Measurements from ENCODE around the gene MYEOV. TPM values are rescaled to one million over a fixed set of nuclear protein-coding genes. Genes with fewer than 3 reads are reported as not detected.
A peak's percentile ranks its signal among the peaks of the same experiment; 100 is the strongest.

Gene MYEOV
- total and polyA plus RNA-seq, 4 experiments from 2014 or later = not detected

GRCh38 chr11:69299023-69299461, 5.1 kb downstream of the MYEOV start:
- Mint-ChIP-seq H3K36me3 (no peaks in the 10 kb centered on the region), H3K4me3 (peak overlapping the region in 5 of 8 donors; percentile 17 to 90 (median 84)), H3K9me3 (peaks cover 0 to 3% (median 0%) of the 10 kb centered on the region in 8 donors), H3K4me1 (peaks cover 43 to 67% (median 53%) of the 10 kb centered on the region in 4 donors), H3K27ac (peak overlapping the region in 5 of 7 donors; percentile 35 to 97 (median 95)), H3K27me3 (no peaks in the 10 kb centered on the region)
- Histone ChIP-seq H3K27me3 (ENCODE audit: insufficient read depth, low read length) (no peaks in the 10 kb centered on the region), H3K27ac (ENCODE audit: low read depth, low read length) (peak overlapping the region; percentile 36), H3K4me1 (ENCODE audit: insufficient read depth, low read length) (peaks cover 55% of the 10 kb centered on the region), H3K4me3 (ENCODE audit: low read length in 2 of 2) (no peak overlapping the region), H3K36me3 (ENCODE audit: insufficient read depth, low read length) (no peaks in the 10 kb centered on the region), H3K9me3 (ENCODE audit: control insufficient read depth in 1 of 2, low read length in 2 of 2) (no peaks in the 10 kb centered on the region)
- ChIA-PET POLR2A (ENCODE audit: partially characterized antibody) (interaction anchor here (0.9 to 2.3 kb wide), 2 partner anchors 10 to 13 kb away, joined by 3 to 11 read pairs; no protein-coding TSS in a partner anchor), CTCF (ENCODE audit: partially characterized antibody) (no interaction called here)
- DNase-seq = no peak
- intact Hi-C loops (cut with micrococcal nuclease) = no loop called here

DNA sequence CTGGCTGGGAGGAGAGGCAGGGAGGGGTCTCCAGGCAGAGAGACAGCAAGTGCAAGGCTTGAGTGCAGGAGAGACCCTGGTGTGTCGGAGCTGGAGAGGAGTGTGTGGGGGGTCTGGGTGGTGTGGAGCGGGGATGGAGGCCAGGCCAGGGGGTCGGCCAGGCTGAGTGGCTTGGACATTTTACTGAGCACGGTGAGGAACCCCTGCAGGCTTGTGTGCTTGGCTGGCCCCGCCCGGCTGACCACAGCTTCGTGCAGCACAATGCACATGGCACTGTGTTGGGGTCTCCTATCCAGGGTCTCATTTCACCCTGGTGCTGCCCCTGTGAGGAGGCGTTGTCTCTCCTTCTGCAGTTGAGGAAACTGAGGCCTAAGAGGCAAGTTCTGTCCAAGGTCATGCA, 5.6 kb downstream of the MYEOV start:
- Mint-ChIP-seq H3K9me3 (peaks cover 0 to 3% (median 0%) of the 10 kb centered on the region in 8 donors), H3K36me3 (no peaks in the 10 kb centered on the region), H3K4me3 (peak overlapping the region in 1 of 8 donors; percentile 16), H3K27ac (peak overlapping the region in 4 of 7 donors; percentile 48 to 78 (median 50)), H3K27me3 (no peaks in the 10 kb centered on the region), H3K4me1 (peaks cover 40 to 67% (median 50%) of the 10 kb centered on the region in 4 donors)
- Histone ChIP-seq H3K27me3 (ENCODE audit: insufficient read depth, low read length) (no peaks in the 10 kb centered on the region), H3K4me3 (ENCODE audit: low read length in 2 of 2) (no peak overlapping the region), H3K9me3 (ENCODE audit: control insufficient read depth in 1 of 2, low read length in 2 of 2) (no peaks in the 10 kb centered on the region), H3K36me3 (ENCODE audit: insufficient read depth, low read length) (no peaks in the 10 kb centered on the region), H3K27ac (ENCODE audit: low read depth, low read length) (no peak overlapping the region), H3K4me1 (ENCODE audit: insufficient read depth, low read length) (peaks cover 51% of the 10 kb centered on the region)
- intact Hi-C loops (cut with micrococcal nuclease) = no loop called here
- CTCF ChIA-PET (ENCODE audit: partially characterized antibody) = no interaction called here
- no peak for DNase-seq
- POLR2A ChIA-PET (ENCODE audit: partially characterized antibody) = no interaction called here

GRCh38 chr11:69300120-69301060, 6.4 kb downstream of the MYEOV start:
- POLR2A ChIA-PET (ENCODE audit: partially characterized antibody) = no interaction called here
- peaks cover 36 to 62% (median 45%) of the 10 kb centered on the region in 4 donors for H3K4me1 Mint-ChIP-seq
- no peak overlapping the region for H3K4me3 ChIP-seq (ENCODE audit: low read length in 2 of 2)
- intact Hi-C loops (cut with micrococcal nuclease) = no loop called here
- H3K9me3 Mint-ChIP-seq = peaks cover 0 to 3% (median 0%) of the 10 kb centered on the region in 8 donors
- H3K4me3 Mint-ChIP-seq = peak overlapping the region in 1 of 8 donors; percentile 16
- H3K4me1 ChIP-seq (ENCODE audit: insufficient read depth, low read length) = peaks cover 46% of the 10 kb centered on the region
- no peaks in the 10 kb centered on the region for H3K27me3 Mint-ChIP-seq
- no peaks in the 10 kb centered on the region for H3K9me3 ChIP-seq (ENCODE audit: control insufficient read depth in 1 of 2, low read length in 2 of 2)
- H3K27ac Mint-ChIP-seq = peak overlapping the region; percentile 2 to 78 (median 15)
- no peaks in the 10 kb centered on the region for H3K36me3 ChIP-seq (ENCODE audit: insufficient read depth, low read length)
- no peak overlapping the region for H3K27ac ChIP-seq (ENCODE audit: low read depth, low read length)
- DNase-seq = no peak
- no peaks in the 10 kb centered on the region for H3K36me3 Mint-ChIP-seq
- CTCF ChIA-PET (ENCODE audit: partially characterized antibody) = no interaction called here
- no peaks in the 10 kb centered on the region for H3K27me3 ChIP-seq (ENCODE audit: insufficient read depth, low read length)

- Histone ChIP-seq H3K4me3 (ENCODE audit: low read length in 2 of 2) (no peak overlapping the region), H3K36me3 (ENCODE audit: insufficient read depth, low read length) (no peaks in the 10 kb centered on the region), H3K4me1 (ENCODE audit: insufficient read depth, low read length) (peaks cover 39% of the 10 kb centered on the region), H3K27me3 (ENCODE audit: insufficient read depth, low read length) (no peaks in the 10 kb centered on the region), H3K27ac (ENCODE audit: low read depth, low read length) (no peak overlapping the region), H3K9me3 (ENCODE audit: control insufficient read depth in 1 of 2, low read length in 2 of 2) (no peaks in the 10 kb centered on the region)
- Mint-ChIP-seq H3K27ac (peak overlapping the region in 5 of 7 donors; percentile 0 to 37 (median 15)), H3K4me3 (no peak overlapping the region), H3K27me3 (no peaks in the 10 kb centered on the region), H3K9me3 (peaks cover 0 to 3% (median 0%) of the 10 kb centered on the region in 8 donors), H3K4me1 (peaks cover 30 to 56% (median 40%) of the 10 kb centered on the region in 4 donors), H3K36me3 (no peaks in the 10 kb centered on the region)
- CTCF ChIA-PET (ENCODE audit: partially characterized antibody) = no interaction called here
- intact Hi-C loops (cut with micrococcal nuclease) = no loop called here
- no peak for DNase-seq
- POLR2A ChIA-PET (ENCODE audit: partially characterized antibody) = no interaction called here
Observed at GRCh38 chr11:69301081-69301454, 7.1 kb downstream of the MYEOV start.

- Mint-ChIP-seq H3K27ac (no peak overlapping the region), H3K4me1 (peaks cover 26 to 49% (median 33%) of the 10 kb centered on the region in 4 donors), H3K36me3 (no peaks in the 10 kb centered on the region), H3K4me3 (no peak overlapping the region), H3K9me3 (no peaks in the 10 kb centered on the region), H3K27me3 (no peaks in the 10 kb centered on the region)
- no peaks in the 10 kb centered on the region for H3K36me3 ChIP-seq (ENCODE audit: insufficient read depth, low read length)
- H3K27ac ChIP-seq (ENCODE audit: low read depth, low read length) = no peak overlapping the region
- H3K9me3 ChIP-seq (ENCODE audit: control insufficient read depth in 1 of 2, low read length in 2 of 2) = no peaks in the 10 kb centered on the region
- CTCF ChIA-PET (ENCODE audit: partially characterized antibody) = no interaction called here
- H3K4me3 ChIP-seq (ENCODE audit: low read length in 2 of 2) = no peak overlapping the region
- intact Hi-C loops (cut with micrococcal nuclease) = no loop called here
- POLR2A ChIA-PET (ENCODE audit: partially characterized antibody) = no interaction called here
- peak in 1 of 5 donors; percentile 14 for DNase-seq
- no peaks in the 10 kb centered on the region for H3K27me3 ChIP-seq (ENCODE audit: insufficient read depth, low read length)
- peaks cover 33% of the 10 kb centered on the region for H3K4me1 ChIP-seq (ENCODE audit: insufficient read depth, low read length)
Observed at GRCh38 chr11:69301455-69302401, 7.8 kb downstream of the MYEOV start.

DNA sequence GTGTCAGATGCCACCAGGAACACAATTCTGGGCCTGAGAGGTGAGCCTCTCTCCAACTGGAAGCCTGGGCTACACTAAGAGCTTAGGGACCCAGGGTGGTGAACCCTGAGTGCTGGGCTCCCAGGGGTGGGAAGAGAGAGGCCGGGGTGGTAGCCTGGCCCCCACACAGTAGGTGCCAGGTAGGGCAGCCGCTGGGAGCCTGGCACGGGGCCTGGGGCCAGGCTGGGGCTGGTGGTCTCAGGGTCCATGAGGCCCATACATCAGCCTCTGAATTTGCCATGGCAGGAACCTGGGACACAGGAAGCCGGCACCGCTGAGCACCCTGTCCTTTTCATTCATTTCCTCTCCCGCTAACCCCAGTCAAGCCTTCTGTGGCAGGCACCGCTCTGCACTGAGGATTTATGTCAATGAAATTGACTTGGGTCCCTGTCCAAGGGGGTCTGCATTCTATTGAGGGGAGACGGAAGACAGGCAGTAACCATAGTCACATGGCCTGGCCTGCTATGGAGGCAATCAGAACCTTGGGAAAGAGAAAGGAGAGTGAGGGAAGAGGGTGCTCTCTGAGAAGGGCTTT, 8.6 kb downstream of the MYEOV start:
- Histone ChIP-seq H3K27ac (ENCODE audit: low read depth, low read length) (no peak overlapping the region), H3K4me1 (ENCODE audit: insufficient read depth, low read length) (peaks cover 24% of the 10 kb centered on the region), H3K36me3 (ENCODE audit: insufficient read depth, low read length) (no peaks in the 10 kb centered on the region), H3K27me3 (ENCODE audit: insufficient read depth, low read length) (no peaks in the 10 kb centered on the region), H3K9me3 (ENCODE audit: control insufficient read depth in 1 of 2, low read length in 2 of 2) (no peaks in the 10 kb centered on the region), H3K4me3 (ENCODE audit: low read length in 2 of 2) (no peak overlapping the region)
- Mint-ChIP-seq H3K4me3 (no peak overlapping the region), H3K4me1 (peaks cover 19 to 41% (median 27%) of the 10 kb centered on the region in 4 donors), H3K9me3 (no peaks in the 10 kb centered on the region), H3K36me3 (no peaks in the 10 kb centered on the region), H3K27ac (no peak overlapping the region), H3K27me3 (no peaks in the 10 kb centered on the region)
- CTCF ChIA-PET (ENCODE audit: partially characterized antibody) = no interaction called here
- DNase-seq = no peak
- POLR2A ChIA-PET (ENCODE audit: partially characterized antibody) = no interaction called here
- intact Hi-C loops (cut with micrococcal nuclease) = no loop called here
